Thymus (tissue), 11 donors: ENCODE results near the gene ZFAND4. TPM values are rescaled to one million over a fixed set of nuclear protein-coding genes. Genes with fewer than 3 reads are reported as not detected.

Experiments used
- DNase-seq, 9 donors: peaks; one replicate each; pipeline ENCODE4 v3.0.0-alpha.2; 2013; ENCODE audit warnings: low spot score in 9 of 9, low read depth in 6 of 9, missing footprints in 1 of 9
- H3K27ac ChIP-seq, 2 donors: one replicate each; pipeline ENCODE4 v1.5.1; 2013; ENCODE audit warnings: control low read depth in 1 of 2, low read depth in 1 of 2, low read length in 1 of 2, mild to moderate bottlenecking in 1 of 2, moderate library complexity in 1 of 2
- H3K27me3 ChIP-seq, 2 donors: one replicate each; pipeline ENCODE4 v1.5.1; 2013; ENCODE audit warnings: low read length in 1 of 2; ENCODE audit not compliant: control insufficient read depth in 2 of 2, insufficient read depth in 1 of 2
- H3K36me3 ChIP-seq, 2 donors: one replicate each; pipeline ENCODE4 v1.5.1; 2013; ENCODE audit warnings: low read length in 1 of 2, mild to moderate bottlenecking in 1 of 2, moderate library complexity in 1 of 2; ENCODE audit not compliant: control insufficient read depth in 2 of 2, insufficient read depth in 2 of 2
- H3K4me1 ChIP-seq, 2 donors: one replicate each; pipeline ENCODE4 v1.5.1; 2013; ENCODE audit warnings: low read length in 2 of 2; ENCODE audit not compliant: control insufficient read depth in 2 of 2, insufficient read depth in 2 of 2
- H3K4me3 ChIP-seq, 2 donors: one replicate each; pipeline ENCODE4 v1.5.1; 2013; ENCODE audit warnings: low read length in 2 of 2, control low read depth in 1 of 2, mild to moderate bottlenecking in 1 of 2
- H3K9me3 ChIP-seq, 2 donors: one replicate each; pipeline ENCODE4 v1.5.1; 2013; ENCODE audit warnings: low read length in 1 of 2, mild to moderate bottlenecking in 1 of 2; ENCODE audit not compliant: control insufficient read depth in 2 of 2, insufficient read depth in 1 of 2
- WGBS: extraction: QIAGEN DNeasy Blood & Tissue Kit; methylation state at CpG from one replicate; pipeline ENCODE4 v1.1.7; 2013; 5-methylcytosine and 5-hydroxymethylcytosine counted together
- polyA plus RNA-seq: library from polyadenylated mRNA; stranded (reverse); fragments of 200-250 nt; gene quantifications from one replicate; pipeline ENCODE4 v1.2.3, GENCODE V29; 2013
- total RNA-seq: library from RNA; stranded (reverse); fragments of 120-200 nt; gene quantifications from one replicate; pipeline ENCODE4 v1.2.4, GENCODE V29; 2013
- donor health status: healthy.

Gene ZFAND4
- total and polyA plus RNA-seq, 2 donors: 10.3 to 20.4 TPM

DNA sequence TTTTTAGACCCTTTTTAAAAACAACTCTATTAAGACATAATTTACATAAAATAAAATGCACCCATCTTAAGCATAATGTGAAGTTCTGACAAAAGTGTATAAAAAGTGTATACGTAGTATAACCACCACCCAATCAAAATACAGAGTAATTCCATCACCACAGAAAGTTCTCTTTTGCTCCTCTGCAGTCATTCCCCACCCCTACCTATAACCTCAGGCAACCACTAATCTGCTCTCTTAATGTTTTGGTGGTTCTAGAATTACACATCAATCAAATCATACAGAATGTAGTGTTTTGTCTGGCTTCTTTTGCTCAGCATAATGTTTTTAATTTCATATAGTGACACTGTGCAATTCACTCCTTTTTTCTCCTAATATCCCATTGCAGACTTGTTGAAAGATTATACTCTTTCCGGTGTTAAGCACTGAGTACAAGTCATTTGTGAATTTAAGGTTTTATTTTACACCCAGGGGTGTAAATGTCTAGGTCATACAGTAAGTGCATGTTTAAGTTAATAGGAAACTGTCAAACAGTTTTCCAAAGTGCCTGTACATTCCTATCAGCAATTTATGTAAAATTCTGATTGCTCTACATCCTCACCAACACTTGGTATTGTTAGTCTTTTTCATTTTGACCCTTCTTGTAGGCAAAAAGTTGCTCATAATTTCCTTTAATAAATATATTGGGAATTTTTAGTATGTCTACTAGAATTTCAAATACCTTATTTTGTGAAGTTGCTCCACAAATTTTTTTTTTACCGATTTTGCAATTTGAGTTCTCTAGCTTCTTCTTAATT is 86.3 kb downstream of the ZFAND4 start:
- WGBS: 97% methylated on average over 3 of the region's 3 CpGs
- H3K4me1 ChIP-seq: peaks cover 0 to 3% of the 10 kb centered on the region in 2 donors
- H3K4me3 ChIP-seq: no peak overlapping the region
- H3K9me3 ChIP-seq: no peaks in the 10 kb centered on the region
- H3K27ac ChIP-seq: no peak overlapping the region
- H3K36me3 ChIP-seq: no peaks in the 10 kb centered on the region
- H3K27me3 ChIP-seq: no peaks in the 10 kb centered on the region
- DNase-seq: no peak

- 99% methylated on average over 2 of the region's 2 CpGs for WGBS
- Histone ChIP-seq H3K4me3 (no peak overlapping the region), H3K9me3 (no peaks in the 10 kb centered on the region), H3K27me3 (no peaks in the 10 kb centered on the region), H3K27ac (no peak overlapping the region), H3K4me1 (peaks cover 4 to 9% of the 10 kb centered on the region in 2 donors), H3K36me3 (no peaks in the 10 kb centered on the region)
- DNase-seq: no peak
Measured at GRCh38 chr10:45585131-45585530, 87.4 kb downstream of the ZFAND4 start.

- WGBS: 99% methylated on average over 1 of the region's 1 CpG
- H3K27ac ChIP-seq: no peak overlapping the region
- no peaks in the 10 kb centered on the region for H3K27me3 ChIP-seq
- no peak overlapping the region for H3K4me3 ChIP-seq
- H3K36me3 ChIP-seq: no peaks in the 10 kb centered on the region
- no peak for DNase-seq
- H3K4me1 ChIP-seq: peaks cover 4 to 13% of the 10 kb centered on the region in 2 donors
- no peaks in the 10 kb centered on the region for H3K9me3 ChIP-seq
Measured at GRCh38 chr10:45582386-45582781, 90.2 kb downstream of the ZFAND4 start.

DNA sequence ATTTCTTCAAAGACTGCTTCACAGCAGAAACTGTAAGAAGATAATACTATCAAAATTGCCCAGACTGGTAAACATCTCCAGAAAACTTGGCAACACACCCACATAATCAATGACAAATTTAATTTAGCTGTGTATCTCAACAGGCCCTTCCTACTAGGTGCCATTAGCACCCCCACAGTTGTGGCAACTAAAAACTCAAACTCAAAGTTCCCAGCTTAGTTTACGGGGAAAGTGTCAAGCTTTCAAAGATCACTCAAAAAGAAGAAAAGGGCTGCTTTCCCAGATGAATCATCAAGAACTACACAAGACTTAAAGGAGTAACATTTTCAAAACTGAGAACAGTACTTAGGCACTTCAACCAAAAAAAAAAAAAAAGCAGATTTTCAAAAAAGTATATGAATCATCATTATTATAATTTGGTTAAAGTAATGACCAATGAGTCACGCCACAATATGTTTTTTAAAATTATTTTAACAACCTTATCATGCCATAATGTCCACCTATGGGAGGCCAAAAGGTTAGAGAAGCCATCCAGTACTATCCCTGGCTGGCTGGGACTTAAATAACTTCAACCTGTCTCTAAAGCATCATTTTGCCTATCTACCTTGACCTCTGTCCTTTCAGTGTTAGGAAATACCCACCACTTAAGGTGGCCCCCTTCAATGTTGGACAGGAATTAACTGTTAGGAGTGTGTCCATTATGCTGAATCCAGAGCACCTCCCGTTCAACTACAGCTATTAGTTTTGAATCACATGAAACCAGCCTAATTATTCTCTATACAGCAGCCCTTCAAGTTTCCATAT is 90.8 kb downstream of the ZFAND4 start:
- DNase-seq: no peak
- peaks cover 4 to 13% of the 10 kb centered on the region in 2 donors for H3K4me1 ChIP-seq
- H3K27me3 ChIP-seq: no peaks in the 10 kb centered on the region
- H3K9me3 ChIP-seq: no peaks in the 10 kb centered on the region
- 90% methylated on average over 3 of the region's 3 CpGs for WGBS
- no peak overlapping the region for H3K4me3 ChIP-seq
- no peaks in the 10 kb centered on the region for H3K36me3 ChIP-seq
- peak overlapping the region in 1 of 2 donors; percentile 32 for H3K27ac ChIP-seq

DNA sequence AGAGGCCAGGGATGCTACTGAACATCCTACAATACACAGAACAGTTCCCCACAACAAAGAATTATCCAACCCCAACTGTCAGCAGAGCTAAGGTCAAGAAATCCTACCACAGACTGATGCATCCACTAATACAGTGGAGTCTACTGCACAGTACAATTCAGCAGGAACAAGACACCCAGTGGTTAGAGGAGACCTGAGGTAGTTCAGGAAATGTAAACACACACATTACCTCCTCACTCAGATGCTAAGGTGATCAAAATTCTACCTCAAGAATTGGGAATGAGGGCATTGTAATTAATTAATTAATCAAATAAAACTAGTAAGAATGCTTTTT is 91.4 kb downstream of the ZFAND4 start:
- Histone ChIP-seq H3K4me1 (peaks cover 4 to 13% of the 10 kb centered on the region in 2 donors), H3K27me3 (no peaks in the 10 kb centered on the region), H3K4me3 (no peak overlapping the region), H3K9me3 (no peaks in the 10 kb centered on the region), H3K36me3 (no peaks in the 10 kb centered on the region), H3K27ac (peak overlapping the region in 1 of 2 donors; percentile 80)
- peak in 1 of 9 donors; percentile 30 for DNase-seq

DNA sequence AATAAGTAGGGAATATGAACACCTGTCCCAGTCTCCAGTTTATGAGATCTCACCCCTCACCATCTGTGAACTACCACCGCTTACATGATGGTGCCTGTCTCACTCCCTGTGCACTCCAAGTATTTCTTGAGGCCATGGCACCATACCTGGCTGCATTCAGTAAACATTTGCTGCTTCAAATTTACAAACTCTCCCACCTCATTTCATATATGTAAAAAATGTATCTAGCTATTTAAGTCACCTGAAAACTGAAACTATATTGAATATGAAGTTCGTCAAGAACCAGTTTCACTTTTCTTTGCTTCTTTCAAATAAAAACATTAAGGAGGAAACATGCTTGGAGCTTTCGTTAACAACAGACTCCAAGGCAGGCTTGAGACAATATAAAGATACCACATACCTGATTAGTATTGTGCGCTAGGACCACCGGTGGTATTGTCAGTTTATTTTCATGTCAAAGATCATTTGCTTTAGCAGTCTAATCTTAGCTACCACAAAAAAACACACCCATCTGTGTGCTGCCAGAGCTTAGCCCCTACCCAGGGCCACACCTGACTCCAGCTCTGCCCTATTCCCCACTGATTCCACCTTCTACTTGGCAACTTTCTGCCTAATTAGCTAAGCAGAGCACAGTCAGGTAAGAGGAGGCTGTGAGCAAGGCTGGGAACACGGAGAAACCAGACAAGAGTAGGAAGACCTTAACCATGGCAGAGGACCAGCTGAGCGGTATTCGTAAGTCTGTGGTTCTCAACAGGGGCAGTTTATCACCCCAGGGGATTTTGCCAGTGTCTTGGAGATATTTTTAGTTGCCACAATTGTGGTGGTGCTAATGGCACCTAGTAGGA is 92.0 kb downstream of the ZFAND4 start:
- no peaks in the 10 kb centered on the region for H3K9me3 ChIP-seq
- no peaks in the 10 kb centered on the region for H3K27me3 ChIP-seq
- 5% methylated on average over 8 of the region's 8 CpGs for WGBS
- peak in 6 of 9 donors; percentile 8 to 67 (median 28) for DNase-seq
- H3K27ac ChIP-seq: peak overlapping the region; percentile 64 to 80
- H3K36me3 ChIP-seq: no peaks in the 10 kb centered on the region
- peak overlapping the region; percentile 29 to 48 for H3K4me3 ChIP-seq
- peaks cover 4 to 13% of the 10 kb centered on the region in 2 donors for H3K4me1 ChIP-seq

DNA sequence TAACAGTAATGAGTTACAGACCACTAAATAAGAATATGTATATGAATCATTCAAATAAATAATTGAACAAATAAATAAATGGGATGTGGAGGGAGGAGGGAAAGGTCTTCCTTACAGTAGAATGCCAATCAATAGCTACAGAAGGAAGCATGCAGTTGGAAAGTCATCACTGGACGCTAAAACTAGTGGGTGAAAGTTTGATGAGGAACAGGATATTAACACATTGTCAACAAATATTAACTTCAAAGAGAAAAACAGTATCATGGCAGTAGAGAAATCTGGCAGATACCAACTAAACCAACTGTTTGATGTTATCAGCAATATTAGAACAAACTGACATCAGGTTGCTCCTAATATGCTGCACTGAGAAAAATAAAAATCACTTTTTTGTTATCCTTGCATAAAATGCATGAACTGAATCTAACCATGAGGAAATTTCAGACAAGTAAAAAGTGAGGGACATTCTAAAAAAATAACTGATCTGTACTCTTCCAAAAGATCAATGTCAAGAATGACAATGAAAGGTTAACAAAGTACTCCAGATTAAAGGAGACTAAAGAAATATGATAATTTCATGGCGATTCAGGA is 94.1 kb downstream of the ZFAND4 start:
- DNase-seq: no peak
- H3K36me3 ChIP-seq: no peaks in the 10 kb centered on the region
- no peaks in the 10 kb centered on the region for H3K9me3 ChIP-seq
- WGBS: 77% methylated on average over 2 of the region's 2 CpGs
- H3K27ac ChIP-seq: no peak overlapping the region
- no peaks in the 10 kb centered on the region for H3K27me3 ChIP-seq
- H3K4me3 ChIP-seq: no peak overlapping the region
- peaks cover 4 to 13% of the 10 kb centered on the region in 2 donors for H3K4me1 ChIP-seq

DNA sequence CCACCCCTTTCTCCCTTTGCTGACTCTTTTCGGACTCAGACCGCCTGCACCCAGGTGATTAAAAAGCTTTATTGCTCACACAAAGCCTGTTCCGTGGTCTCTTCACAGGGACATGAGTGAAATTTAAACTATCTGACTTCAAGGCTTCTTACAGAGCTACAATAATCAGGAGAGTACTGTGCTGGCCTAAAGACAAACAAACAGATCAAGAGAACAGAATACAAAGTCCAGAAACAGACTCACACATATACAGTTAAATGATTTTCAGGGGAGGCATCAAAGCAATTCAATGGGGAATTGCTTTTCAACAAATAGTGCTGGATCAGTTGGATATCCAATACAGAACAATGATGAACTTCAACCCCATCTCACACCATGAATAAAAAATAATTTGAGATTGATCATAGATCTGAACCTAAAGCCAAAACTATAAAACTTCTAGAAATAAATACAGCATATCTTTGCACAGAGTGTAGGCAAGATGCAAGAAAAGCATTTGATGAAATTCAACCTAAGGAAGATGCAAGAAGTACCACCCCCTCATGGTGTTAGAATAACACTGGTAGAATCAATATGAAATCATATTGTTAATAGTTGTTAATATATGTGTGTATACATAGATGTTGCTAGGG is 96.5 kb downstream of the ZFAND4 start:
- DNase-seq: no peak
- Histone ChIP-seq H3K4me1 (peaks cover 4 to 9% of the 10 kb centered on the region in 2 donors), H3K27ac (no peak overlapping the region), H3K36me3 (no peaks in the 10 kb centered on the region), H3K27me3 (no peaks in the 10 kb centered on the region), H3K9me3 (no peaks in the 10 kb centered on the region), H3K4me3 (no peak overlapping the region)
- WGBS: 97% methylated on average over 3 of the region's 3 CpGs
